Osteoblast (primary cell): ENCODE data around the gene SEMA3C. TPM values are rescaled to one million over a fixed set of nuclear protein-coding genes. Genes with fewer than 3 reads are reported as not detected.

ENCODE experiments used
- DNase-seq: peaks from one replicate; pipeline ENCODE4 v3.0.0; 2011; ENCODE audit warnings: low spot score, mixed read lengths; ENCODE audit not compliant: insufficient read length; ENCODE audit errors: missing footprints
- H2AFZ ChIP-seq: 2 replicates; pipeline ENCODE4 v1.6.0; 2011; ENCODE audit warnings: mild to moderate bottlenecking, low read length
- H3K27ac ChIP-seq: 2 replicates; pipeline ENCODE4 v1.5.1; 2011; ENCODE audit warnings: mild to moderate bottlenecking, low read depth, low read length, moderate library complexity
- H3K27me3 ChIP-seq: 2 replicates; pipeline ENCODE4 v1.6.0; 2012; ENCODE audit warnings: mild to moderate bottlenecking, control low read depth, inconsistent platforms, low read length, moderate library complexity; ENCODE audit not compliant: insufficient read depth
- H3K36me3 ChIP-seq: 2 replicates; pipeline ENCODE4 v1.5.1; 2011; ENCODE audit warnings: mild to moderate bottlenecking, low read length, control low read depth, moderate library complexity; ENCODE audit not compliant: insufficient read depth
- H3K4me1 ChIP-seq: 2 replicates; pipeline ENCODE4 v1.5.1; 2011; ENCODE audit warnings: mild to moderate bottlenecking, low read length, control low read depth, moderate library complexity; ENCODE audit not compliant: insufficient read depth
- H3K4me2 ChIP-seq: 2 replicates; pipeline ENCODE4 v1.6.0; 2011; ENCODE audit warnings: mild to moderate bottlenecking, low read length; ENCODE audit not compliant: insufficient read depth
- H3K4me3 ChIP-seq: fragments of 200-600 bp; sonication (generic); 3 replicates; pipeline ENCODE4 v1.5.1; 2012; ENCODE audit warnings: mild to moderate bottlenecking, low read length, inconsistent platforms; ENCODE audit not compliant: insufficient read depth
- H3K79me2 ChIP-seq: 2 replicates; pipeline ENCODE4 v1.6.0; 2012; ENCODE audit warnings: mild to moderate bottlenecking, low read length, control low read depth, inconsistent platforms; ENCODE audit not compliant: insufficient read depth
- H3K9me3 ChIP-seq: 2 replicates; pipeline ENCODE4 v1.5.1; 2011; ENCODE audit warnings: low read depth, low read length, control low read depth
- H4K20me1 ChIP-seq: 2 replicates; pipeline ENCODE4 v1.6.0; 2012; ENCODE audit warnings: mild to moderate bottlenecking, low read length, control low read depth; ENCODE audit not compliant: insufficient read depth
- total RNA-seq: library from RNA; depleted of rRNA; stranded (reverse); fragments of >200 nt; gene quantifications from 2 replicates; pipeline ENCODE4 v1.2.3, GENCODE V29; 2012
- TF ChIP-seq, protein P1 (sequence below): IDR thresholded peaks from 2 replicates; pipeline ENCODE4 v1.5.1; 2011; ENCODE audit warnings: mild to moderate bottlenecking, low read depth, low read length, moderate library complexity; ENCODE audit errors: extremely low read depth

SEMA3C gene
- total RNA-seq, 1 donor, result 388 TPM

DNA sequence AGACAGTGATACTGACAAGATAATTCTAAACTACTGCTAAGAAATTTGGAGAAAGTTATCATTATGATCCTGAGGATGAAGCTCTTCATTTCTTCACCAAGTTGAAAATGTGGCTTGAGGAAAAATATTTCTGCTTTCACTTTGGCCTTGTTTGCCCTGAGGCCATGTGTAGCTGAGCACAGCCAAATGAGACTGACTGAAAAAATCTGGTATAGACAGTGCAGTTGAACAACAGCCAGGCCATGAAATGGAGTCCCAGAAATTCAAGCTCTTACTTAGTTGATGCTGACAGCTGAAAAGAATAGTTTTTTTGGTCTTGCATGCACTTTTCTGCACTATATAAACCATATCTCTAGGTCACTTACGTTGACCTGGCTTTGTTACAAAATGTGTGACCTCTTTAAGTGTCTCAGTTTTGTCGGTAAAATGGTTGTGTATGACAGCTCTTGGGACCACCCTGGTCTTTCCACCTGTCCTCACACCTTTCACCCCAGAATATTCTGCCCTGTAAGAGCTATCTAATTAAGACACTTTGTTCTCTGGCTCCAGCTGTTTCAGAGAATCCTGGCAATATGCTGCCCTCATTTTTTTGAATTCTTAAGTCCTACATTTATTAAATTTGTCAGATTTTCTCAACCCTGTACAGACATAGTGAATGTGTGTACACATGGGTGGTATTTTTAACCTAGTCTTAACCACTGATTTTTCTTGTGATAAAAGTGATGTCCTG is 189.1 kb downstream of the SEMA3C start:
- Histone ChIP-seq H3K27me3 (no peaks in the 10 kb centered on the region), H4K20me1 (no peaks in the 10 kb centered on the region), H3K79me2 (no peaks in the 10 kb centered on the region), H3K4me1 (peaks cover 8% of the 10 kb centered on the region), H3K36me3 (no peaks in the 10 kb centered on the region), H3K4me3 (no peak overlapping the region), H3K9me3 (no peaks in the 10 kb centered on the region), H2AFZ (peak overlapping the region; percentile 53), H3K27ac (no peak overlapping the region), H3K4me2 (no peak overlapping the region)
- TF ChIP-seq, protein P1, sequence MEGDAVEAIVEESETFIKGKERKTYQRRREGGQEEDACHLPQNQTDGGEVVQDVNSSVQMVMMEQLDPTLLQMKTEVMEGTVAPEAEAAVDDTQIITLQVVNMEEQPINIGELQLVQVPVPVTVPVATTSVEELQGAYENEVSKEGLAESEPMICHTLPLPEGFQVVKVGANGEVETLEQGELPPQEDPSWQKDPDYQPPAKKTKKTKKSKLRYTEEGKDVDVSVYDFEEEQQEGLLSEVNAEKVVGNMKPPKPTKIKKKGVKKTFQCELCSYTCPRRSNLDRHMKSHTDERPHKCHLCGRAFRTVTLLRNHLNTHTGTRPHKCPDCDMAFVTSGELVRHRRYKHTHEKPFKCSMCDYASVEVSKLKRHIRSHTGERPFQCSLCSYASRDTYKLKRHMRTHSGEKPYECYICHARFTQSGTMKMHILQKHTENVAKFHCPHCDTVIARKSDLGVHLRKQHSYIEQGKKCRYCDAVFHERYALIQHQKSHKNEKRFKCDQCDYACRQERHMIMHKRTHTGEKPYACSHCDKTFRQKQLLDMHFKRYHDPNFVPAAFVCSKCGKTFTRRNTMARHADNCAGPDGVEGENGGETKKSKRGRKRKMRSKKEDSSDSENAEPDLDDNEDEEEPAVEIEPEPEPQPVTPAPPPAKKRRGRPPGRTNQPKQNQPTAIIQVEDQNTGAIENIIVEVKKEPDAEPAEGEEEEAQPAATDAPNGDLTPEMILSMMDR, result no peak
- peak; percentile 29 for DNase-seq

DNA sequence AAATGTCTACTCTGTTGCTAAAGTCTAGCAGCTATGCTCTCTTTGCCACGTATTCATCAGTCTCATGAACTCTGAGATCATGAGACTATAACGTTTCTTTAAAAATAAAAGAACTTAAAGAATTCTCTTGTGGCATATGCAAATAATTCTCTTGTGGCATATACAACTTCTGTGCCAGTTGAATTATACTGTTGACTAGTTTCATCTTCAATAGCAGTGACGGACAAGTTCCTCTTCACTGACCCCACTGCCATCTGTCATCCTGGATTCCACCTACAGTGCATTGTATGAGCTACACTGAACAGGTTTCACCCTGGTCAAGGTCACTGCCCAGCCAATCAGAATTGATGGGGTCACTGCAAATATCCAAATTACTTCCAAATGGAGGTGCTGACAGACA is 192.2 kb downstream of the SEMA3C start:
- Histone ChIP-seq H3K79me2 (no peaks in the 10 kb centered on the region), H3K4me2 (no peak overlapping the region)

DNA sequence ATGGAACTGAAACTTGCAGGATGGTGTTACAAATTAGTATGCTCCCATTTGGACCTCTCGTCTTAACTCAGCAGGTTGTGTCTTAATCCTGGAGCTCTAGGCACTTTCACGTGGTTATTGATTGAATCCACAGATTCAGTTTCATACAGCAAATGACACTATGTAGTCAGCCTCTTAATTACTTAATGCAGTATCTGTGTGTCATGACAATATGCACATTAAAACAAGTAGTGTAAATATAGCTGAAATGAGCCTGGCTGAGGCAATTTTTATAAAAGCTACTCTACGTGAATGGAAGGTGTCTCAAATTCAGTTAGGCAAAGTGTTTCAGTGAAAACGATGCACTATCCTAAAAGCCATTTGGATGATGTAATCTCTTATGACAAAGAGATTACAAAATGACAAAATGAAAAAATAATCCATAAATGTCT is 193.7 kb downstream of the SEMA3C start:
- no peak for DNase-seq
- Histone ChIP-seq H3K4me2 (no peak overlapping the region), H3K4me1 (peaks cover 45% of the 10 kb centered on the region)

More for the DNA sequence above, 192.2 kb downstream of the SEMA3C start:
- DNase-seq, result no peak
- H3K9me3 ChIP-seq, result no peaks in the 10 kb centered on the region
- no peak overlapping the region for H3K27ac ChIP-seq
- H3K36me3 ChIP-seq, result no peaks in the 10 kb centered on the region
- H4K20me1 ChIP-seq, result no peaks in the 10 kb centered on the region
- no peak overlapping the region for H2AFZ ChIP-seq
- H3K4me1 ChIP-seq, result peaks cover 35% of the 10 kb centered on the region
- H3K27me3 ChIP-seq, result no peaks in the 10 kb centered on the region
- TF ChIP-seq, protein P1, result no peak
- H3K4me3 ChIP-seq, result no peak overlapping the region

DNA sequence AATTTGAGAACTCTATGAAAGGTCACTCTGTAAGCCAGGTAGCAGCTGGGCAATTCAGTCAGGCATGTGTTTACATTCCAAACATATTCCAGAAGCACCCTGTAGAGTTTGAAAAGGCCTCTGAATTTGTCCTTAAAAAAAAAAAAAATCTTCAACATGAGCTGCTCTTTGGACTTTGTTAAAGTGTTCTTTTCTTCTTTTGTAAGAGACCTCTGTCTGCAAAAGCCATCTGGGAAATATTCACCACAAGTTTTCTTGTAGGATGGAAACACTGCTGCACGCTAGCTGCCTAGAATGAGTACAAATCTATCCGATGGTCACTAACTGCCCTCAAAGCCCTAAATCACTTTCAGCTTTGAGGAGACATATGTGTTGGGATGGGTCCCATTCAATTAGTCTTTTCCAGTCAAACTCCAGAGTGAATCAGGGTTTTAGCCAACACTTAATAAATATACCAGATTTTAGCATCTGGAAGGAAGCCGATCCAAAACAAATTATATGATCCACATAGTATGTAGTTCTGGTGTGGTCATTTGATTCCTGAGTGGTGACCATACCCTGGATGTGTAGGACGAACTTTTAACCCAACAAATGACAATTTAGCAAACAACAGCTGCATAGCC is 194.5 kb downstream of the SEMA3C start:
- Histone ChIP-seq H3K27me3 (no peaks in the 10 kb centered on the region), H3K4me2 (peak overlapping the region; percentile 37), H3K36me3 (no peaks in the 10 kb centered on the region), H3K79me2 (no peaks in the 10 kb centered on the region), H3K27ac (peak overlapping the region; percentile 97), H3K9me3 (no peaks in the 10 kb centered on the region), H3K4me3 (no peak overlapping the region), H4K20me1 (no peaks in the 10 kb centered on the region), H3K4me1 (peaks cover 52% of the 10 kb centered on the region), H2AFZ (peak overlapping the region; percentile 44)
- no peak for DNase-seq
- TF ChIP-seq, protein P1, result no peak

More for the DNA sequence above, 193.7 kb downstream of the SEMA3C start:
- H3K27me3 ChIP-seq, result no peaks in the 10 kb centered on the region
- no peaks in the 10 kb centered on the region for H3K79me2 ChIP-seq
- H4K20me1 ChIP-seq, result no peaks in the 10 kb centered on the region
- no peak overlapping the region for H2AFZ ChIP-seq
- H3K4me3 ChIP-seq, result no peak overlapping the region
- H3K9me3 ChIP-seq, result no peaks in the 10 kb centered on the region
- H3K27ac ChIP-seq, result peak overlapping the region; percentile 97
- no peaks in the 10 kb centered on the region for H3K36me3 ChIP-seq
- TF ChIP-seq, protein P1, result no peak
